ENCODE measurements around the gene MON2. TPM values are rescaled to one million over a fixed set of nuclear protein-coding genes. Genes with fewer than 3 reads are reported as not detected.

MON2 gene
- total RNA-seq, 2 experiments from 2014 or later = 25.5 to 29.0 TPM

GRCh38 chr12:62581288-62582064 lies 114.8 kb downstream of the MON2 start:
- Mint-ChIP-seq H3K36me3 (ENCODE audit: low read depth) (peaks cover 13% of the 10 kb centered on the region), H3K4me3 (no peak overlapping the region), H3K4me1 (ENCODE audit: low read depth) (no peaks in the 10 kb centered on the region), H3K27ac (no peak overlapping the region), H3K27me3 (no peaks in the 10 kb centered on the region), H3K9me3 (no peaks in the 10 kb centered on the region)
- intact Hi-C loops (cut with micrococcal nuclease) = loop anchor here (2.0 kb wide), 1 partner anchor 213 kb away; no protein-coding TSS in a partner anchor
- ChIA-PET CTCF (interaction anchor here (0.6 to 7.6 kb wide), 25 partner anchors 10 to 295 kb away, joined by 3 to 123 read pairs (median 4); no protein-coding TSS in a partner anchor), POLR2A (interaction anchor here (2.1 kb wide), 1 partner anchor 21 kb away, joined by 6 read pairs; no protein-coding TSS in a partner anchor)
- DNase-seq = no peak
- TF ChIP-seq, protein P1, sequence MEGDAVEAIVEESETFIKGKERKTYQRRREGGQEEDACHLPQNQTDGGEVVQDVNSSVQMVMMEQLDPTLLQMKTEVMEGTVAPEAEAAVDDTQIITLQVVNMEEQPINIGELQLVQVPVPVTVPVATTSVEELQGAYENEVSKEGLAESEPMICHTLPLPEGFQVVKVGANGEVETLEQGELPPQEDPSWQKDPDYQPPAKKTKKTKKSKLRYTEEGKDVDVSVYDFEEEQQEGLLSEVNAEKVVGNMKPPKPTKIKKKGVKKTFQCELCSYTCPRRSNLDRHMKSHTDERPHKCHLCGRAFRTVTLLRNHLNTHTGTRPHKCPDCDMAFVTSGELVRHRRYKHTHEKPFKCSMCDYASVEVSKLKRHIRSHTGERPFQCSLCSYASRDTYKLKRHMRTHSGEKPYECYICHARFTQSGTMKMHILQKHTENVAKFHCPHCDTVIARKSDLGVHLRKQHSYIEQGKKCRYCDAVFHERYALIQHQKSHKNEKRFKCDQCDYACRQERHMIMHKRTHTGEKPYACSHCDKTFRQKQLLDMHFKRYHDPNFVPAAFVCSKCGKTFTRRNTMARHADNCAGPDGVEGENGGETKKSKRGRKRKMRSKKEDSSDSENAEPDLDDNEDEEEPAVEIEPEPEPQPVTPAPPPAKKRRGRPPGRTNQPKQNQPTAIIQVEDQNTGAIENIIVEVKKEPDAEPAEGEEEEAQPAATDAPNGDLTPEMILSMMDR (IDR thresholded peaks at IDR 0.05) = peak; percentile 68
- ATAC-seq = peak; percentile 65

- no peaks in the 10 kb centered on the region for H3K4me1 Mint-ChIP-seq (ENCODE audit: low read depth)
- intact Hi-C loops (cut with micrococcal nuclease) = no loop called here
- POLR2A ChIA-PET = interaction anchor here (2.1 kb wide), 1 partner anchor 21 kb away, joined by 6 read pairs; no protein-coding TSS in a partner anchor
Measured at GRCh38 chr12:62582065-62582366, 115.4 kb downstream of the MON2 start.

DNA sequence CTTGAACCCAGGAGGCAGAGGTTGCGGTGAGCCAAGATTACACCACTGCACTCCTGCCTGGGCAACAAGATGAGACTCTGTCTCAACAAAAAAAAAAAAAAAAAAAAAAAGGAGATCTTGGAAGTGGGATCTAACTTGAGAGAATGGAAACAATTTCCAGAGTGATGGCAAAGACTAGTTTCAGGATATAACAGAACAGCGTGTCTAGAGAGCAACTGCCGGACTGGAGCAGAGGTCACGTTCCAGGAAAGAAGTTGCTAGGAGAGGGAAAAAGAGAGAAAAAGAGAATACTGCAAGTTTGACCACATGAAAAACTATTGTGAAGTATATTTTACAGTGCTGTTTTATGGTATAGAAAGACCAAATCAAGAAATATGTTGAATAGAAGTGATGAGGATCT lies 118.0 kb downstream of the MON2 start:
- CTCF ChIA-PET = interaction anchor here (1.0 to 1.2 kb wide), 3 partner anchors 147 to 215 kb away, joined by 3 to 4 read pairs (median 4); no protein-coding TSS in a partner anchor

More at GRCh38 chr12:62582065-62582366, 115.4 kb downstream of the MON2 start:
- CTCF ChIA-PET = interaction anchor here (0.7 to 7.6 kb wide), 16 partner anchors 9 to 231 kb away, joined by 3 to 123 read pairs (median 5); no protein-coding TSS in a partner anchor
- Mint-ChIP-seq H3K27me3 (no peaks in the 10 kb centered on the region), H3K36me3 (ENCODE audit: low read depth) (peaks cover 15% of the 10 kb centered on the region), H3K27ac (no peak overlapping the region), H3K9me3 (no peaks in the 10 kb centered on the region), H3K4me3 (no peak overlapping the region)
- TF ChIP-seq, protein P1 (IDR thresholded peaks at IDR 0.05) = peak; percentile 40
- no peak for ATAC-seq
- no peak for DNase-seq

DNA sequence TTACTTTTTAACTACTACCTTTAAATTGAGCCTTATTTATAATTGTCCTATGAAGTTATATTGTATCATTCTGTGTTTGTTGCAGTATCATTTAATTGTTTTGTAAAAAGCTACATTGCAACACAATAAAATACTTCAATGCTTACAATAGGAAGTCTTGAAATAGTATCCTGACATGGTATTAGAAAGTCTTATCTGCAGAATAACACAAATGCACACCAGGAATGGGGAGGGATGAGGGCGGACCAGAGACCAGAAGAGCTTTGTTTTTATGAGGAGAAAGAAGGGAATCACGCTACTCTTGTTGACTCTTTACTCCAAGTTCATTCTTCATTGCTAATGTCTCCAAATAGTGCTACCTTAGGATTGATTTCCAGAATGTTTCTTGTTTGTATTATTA lies 120.2 kb downstream of the MON2 start:
- TF ChIP-seq, protein P1 (IDR thresholded peaks at IDR 0.05) = no peak
- Mint-ChIP-seq H3K4me1 (ENCODE audit: low read depth) (no peaks in the 10 kb centered on the region), H3K27ac (no peak overlapping the region), H3K36me3 (ENCODE audit: low read depth) (peaks cover 16% of the 10 kb centered on the region), H3K4me3 (no peak overlapping the region), H3K27me3 (no peaks in the 10 kb centered on the region), H3K9me3 (no peaks in the 10 kb centered on the region)
- no peak for DNase-seq
- ChIA-PET CTCF (interaction anchor here (1.2 to 1.4 kb wide), 2 partner anchors 207 to 213 kb away, joined by 3 to 9 read pairs; no protein-coding TSS in a partner anchor), POLR2A (no interaction called here)
- intact Hi-C loops (cut with micrococcal nuclease) = no loop called here
- ATAC-seq = no peak

More for the DNA sequence above, 118.0 kb downstream of the MON2 start:
- DNase-seq (no peak), ATAC-seq (no peak)
- no peaks in the 10 kb centered on the region for H3K9me3 Mint-ChIP-seq
- intact Hi-C loops (cut with micrococcal nuclease) = no loop called here
- no peaks in the 10 kb centered on the region for H3K4me1 Mint-ChIP-seq (ENCODE audit: low read depth)
- H3K27ac Mint-ChIP-seq = no peak overlapping the region
- peaks cover 19% of the 10 kb centered on the region for H3K36me3 Mint-ChIP-seq (ENCODE audit: low read depth)
- TF ChIP-seq, protein P1 (IDR thresholded peaks at IDR 0.05) = no peak
- no peaks in the 10 kb centered on the region for H3K27me3 Mint-ChIP-seq
- no peak overlapping the region for H3K4me3 Mint-ChIP-seq
- POLR2A ChIA-PET = no interaction called here

DNA sequence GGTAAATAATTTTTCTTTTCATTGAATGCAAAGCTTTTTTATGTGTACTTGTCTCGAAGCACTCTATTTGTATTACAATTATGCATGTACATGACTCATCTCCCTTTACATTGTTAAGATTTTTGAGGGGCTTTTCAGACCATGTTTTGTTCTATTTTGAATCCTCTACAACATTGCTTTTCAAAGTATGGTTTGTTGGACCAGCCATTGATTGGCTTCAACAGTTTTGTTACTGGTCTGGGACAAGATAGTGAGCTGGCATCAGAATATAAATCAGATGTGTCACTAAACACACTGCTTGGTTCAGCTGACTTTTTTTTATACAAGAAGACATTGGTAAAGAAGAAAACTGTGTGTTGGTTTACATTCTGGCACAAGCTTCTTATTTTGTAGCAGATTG lies 122.3 kb downstream of the MON2 start:
- H3K4me1 Mint-ChIP-seq (ENCODE audit: low read depth) = no peaks in the 10 kb centered on the region
- intact Hi-C loops (cut with micrococcal nuclease) = no loop called here

More for the DNA sequence above, 122.3 kb downstream of the MON2 start:
- DNase-seq = no peak
- no peak for ATAC-seq
- Mint-ChIP-seq H3K36me3 (ENCODE audit: low read depth) (peaks cover 11% of the 10 kb centered on the region), H3K27ac (no peak overlapping the region), H3K4me3 (no peak overlapping the region), H3K27me3 (no peaks in the 10 kb centered on the region), H3K9me3 (no peaks in the 10 kb centered on the region)
- CTCF ChIA-PET = interaction anchor here (0.8 to 1.2 kb wide), 2 partner anchors 205 to 209 kb away, joined by 3 read pairs; no protein-coding TSS in a partner anchor
- POLR2A ChIA-PET = interaction anchor here (0.6 to 1.0 kb wide), 2 partner anchors 13 to 125 kb away, joined by 3 read pairs; no protein-coding TSS in a partner anchor
- TF ChIP-seq, protein P1 (IDR thresholded peaks at IDR 0.05) = no peak
